HepG2 (cell line): ENCODE results near the gene THEM5. TPM values are rescaled to one million over a fixed set of nuclear protein-coding genes. Genes with fewer than 3 reads are reported as not detected.
A peak's percentile ranks its signal among the peaks of the same experiment; 100 is the strongest.

Experiments
- ARID2 ChIP-seq: sonication (generic); formaldehyde crosslinking; IDR thresholded peaks from 2 replicates; pipeline ENCODE4 v1.8.1; 2022; ENCODE audit warnings: mild to moderate bottlenecking, missing genetic modification reagents, borderline replicate concordance
- EHMT2 ChIP-seq: fragments of 200-600 bp; sonication (generic); IDR thresholded peaks from 2 replicates; pipeline ENCODE4 v1.7.0; 2017; ENCODE audit warnings: antibody characterized with exemption, low read depth, low read length, borderline replicate concordance
- EP300 ChIP-seq, 3 experiments: sonication (generic) in 1 of 3; formaldehyde crosslinking in 1 of 3; IDR thresholded peaks; 2 replicates each; pipeline versions ENCODE4 v1.5.1 to v1.6.1; 2011 to 2020; ENCODE audit warnings: low read depth in 2 of 3, low read length in 2 of 3, borderline replicate concordance in 1 of 3, improper control_type of control experiment in 1 of 3, mild to moderate bottlenecking in 1 of 3, missing genetic modification reagents in 1 of 3, moderate library complexity in 1 of 3
- GABPB1 ChIP-seq: IDR thresholded peaks from 2 replicates; pipeline ENCODE4 v1.6.1; 2016; ENCODE audit warnings: mild to moderate bottlenecking, missing genetic modification reagents, moderate library complexity, missing compliant biosample characterization
- HNF4A ChIP-seq: sonication (generic); formaldehyde crosslinking; IDR thresholded peaks from 2 replicates; pipeline ENCODE4 v1.4.0; 2020; ENCODE audit warnings: missing genetic modification reagents
- HNRNPUL1 ChIP-seq: fragments of 200-400 bp; formaldehyde crosslinking; IDR thresholded peaks from 2 replicates; pipeline ENCODE4 v1.6.1; 2017; ENCODE audit warnings: low read depth, mild to moderate bottlenecking, low read length, moderate library complexity
- KLF11 ChIP-seq: IDR thresholded peaks from 2 replicates; pipeline ENCODE4 v1.6.1; 2016; ENCODE audit warnings: missing compliant biosample characterization
- KLF13 ChIP-seq: sonication (generic); formaldehyde crosslinking; IDR thresholded peaks from 2 replicates; pipeline ENCODE4 v1.4.0; 2020; ENCODE audit warnings: mild to moderate bottlenecking, missing genetic modification reagents
- MED13 ChIP-seq: sonication (generic); formaldehyde crosslinking; IDR thresholded peaks from 2 replicates; pipeline ENCODE4 v1.5.0; 2020; ENCODE audit warnings: missing genetic modification reagents
- MZF1 ChIP-seq: sonication (generic); formaldehyde crosslinking; IDR thresholded peaks from 2 replicates; pipeline ENCODE4 v1.8.1; 2023; ENCODE audit warnings: mild to moderate bottlenecking, missing genetic modification reagents, borderline replicate concordance
- SCMH1 ChIP-seq: sonication (generic); formaldehyde crosslinking; IDR thresholded peaks from 2 replicates; pipeline ENCODE4 v1.9.0; 2021; ENCODE audit warnings: missing genetic modification reagents, mild to moderate bottlenecking, borderline replicate concordance
- SRSF9 ChIP-seq: fragments of 200-400 bp; formaldehyde crosslinking; IDR thresholded peaks from 2 replicates; pipeline ENCODE4 v1.6.1; 2018; ENCODE audit warnings: borderline replicate concordance, mild to moderate bottlenecking, low read depth, low read length; ENCODE audit not compliant: insufficient read depth, poor library complexity, severe bottlenecking
- TBX2 ChIP-seq: sonication (generic); formaldehyde crosslinking; IDR thresholded peaks from 2 replicates; pipeline ENCODE4 v1.5.0; 2020; ENCODE audit warnings: missing genetic modification reagents, mild to moderate bottlenecking, borderline replicate concordance
- ZBTB20 ChIP-seq: sonication (generic); formaldehyde crosslinking; IDR thresholded peaks from 2 replicates; pipeline ENCODE4 v1.8.1; 2023; ENCODE audit warnings: missing genetic modification reagents, low read depth, mild to moderate bottlenecking, borderline replicate concordance
- ZBTB7A ChIP-seq: sonication (generic); formaldehyde crosslinking; IDR thresholded peaks from 2 replicates; pipeline ENCODE4 v1.8.0; 2022; ENCODE audit warnings: mild to moderate bottlenecking, missing genetic modification reagents
- ZNF138 ChIP-seq: sonication (generic); formaldehyde crosslinking; IDR thresholded peaks from 2 replicates; pipeline ENCODE4 v1.5.0; 2020; ENCODE audit warnings: mild to moderate bottlenecking, low read depth, missing genetic modification reagents
- ZNF263 ChIP-seq: sonication (generic); formaldehyde crosslinking; IDR thresholded peaks from 2 replicates; pipeline ENCODE4 v1.4.0; 2020; ENCODE audit warnings: missing genetic modification reagents
- ZNF430 ChIP-seq: sonication (generic); formaldehyde crosslinking; IDR thresholded peaks from 2 replicates; pipeline ENCODE4 v1.9.0; 2021; ENCODE audit warnings: mild to moderate bottlenecking, missing genetic modification reagents
- polyA plus RNA-seq, 8 experiments: library from polyadenylated mRNA; depleted of rRNA in 3 of 8; stranded (reverse) in 7 of 8; unstranded in 1 of 8; fragments of >200 nt; fragmentation: Illumina TruSeq in 4 of 8; extraction: Trizol in 4 of 8; gene quantifications; 2 replicates each; pipeline versions ENCODE4 v1.2.1 to v1.2.3, GENCODE V29; 2011 to 2016; ENCODE audit warnings: low read depth in 4 of 8, missing spikeins in 1 of 8, mixed read lengths in 1 of 8; ENCODE audit not compliant: insufficient read depth in 1 of 8
- total RNA-seq, 5 experiments: library from RNA; depleted of rRNA; stranded (reverse); fragments of >200 nt; fragmentation: Illumina TruSeq; extraction: Trizol; gene quantifications; 2 replicates each; pipeline ENCODE4 v1.2.3, GENCODE V29; 2016; ENCODE audit warnings: low read depth in 1 of 5
- TF ChIP-seq, protein P1 (sequence below): sonication (generic); formaldehyde crosslinking; IDR thresholded peaks from 2 replicates; pipeline ENCODE4 v1.5.1; 2020; ENCODE audit warnings: missing genetic modification reagents, mild to moderate bottlenecking, borderline replicate concordance
- TF ChIP-seq, protein P2 (sequence below): sonication (generic); formaldehyde crosslinking; IDR thresholded peaks from 2 replicates; pipeline ENCODE4 v1.4.0; 2020; ENCODE audit warnings: missing genetic modification reagents
- TF ChIP-seq, protein P3 (sequence below): sonication (generic); formaldehyde crosslinking; IDR thresholded peaks from 2 replicates; pipeline ENCODE4 v1.5.1; 2020; ENCODE audit warnings: mild to moderate bottlenecking, missing genetic modification reagents, moderate library complexity
- TF ChIP-seq, protein P4 (sequence below): sonication (generic); formaldehyde crosslinking; IDR thresholded peaks from 2 replicates; pipeline ENCODE4 v1.4.0; 2020; ENCODE audit warnings: mild to moderate bottlenecking, missing genetic modification reagents
- TF ChIP-seq, protein P5 (sequence below): sonication (generic); formaldehyde crosslinking; IDR thresholded peaks from 2 replicates; pipeline ENCODE4 v1.4.0; 2020; ENCODE audit warnings: mild to moderate bottlenecking, missing genetic modification reagents

The THEM5 gene
- total and polyA plus RNA-seq, 2 of the 13 experiments (the other 11 are each of a cell fraction or from before 2014, with no cell fraction given), result not detected

DNA sequence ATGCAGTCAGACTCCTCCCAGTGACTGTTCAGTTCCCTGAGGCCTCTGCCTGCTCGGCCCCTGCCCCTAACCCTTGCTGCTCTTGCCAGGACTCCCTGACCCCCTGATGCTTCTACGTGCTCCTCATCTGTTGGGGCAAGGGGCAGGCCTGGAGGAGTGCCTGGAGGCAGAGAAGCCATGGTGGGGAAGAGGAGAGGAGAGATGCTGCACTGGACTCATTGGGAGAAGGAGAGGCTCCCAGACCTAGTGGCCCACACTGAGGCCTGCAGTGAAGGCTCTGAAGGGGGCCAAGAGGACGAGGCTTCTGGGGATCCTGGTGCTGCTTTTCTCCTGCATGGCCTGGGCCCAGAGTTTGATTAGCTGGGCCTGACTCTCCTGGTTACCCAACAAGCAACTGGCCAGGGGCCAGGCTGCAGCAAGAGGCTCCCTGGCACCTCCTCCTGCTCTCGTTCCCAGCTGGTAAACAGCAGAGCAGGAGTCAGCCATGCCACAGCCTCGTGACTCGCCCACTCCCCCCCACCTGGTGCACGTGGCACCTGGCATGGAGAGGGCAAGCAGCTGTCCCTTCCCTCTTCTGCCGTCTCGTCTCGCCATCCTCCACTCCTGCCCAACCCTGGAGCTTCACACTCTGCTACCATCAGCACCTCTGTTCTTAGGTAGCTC, 21.1 kb downstream of the THEM5 start (continued):
- TF ChIP-seq ARID2 (CRISPR knock-in tag), result no peak
- TF ChIP-seq, protein P1, sequence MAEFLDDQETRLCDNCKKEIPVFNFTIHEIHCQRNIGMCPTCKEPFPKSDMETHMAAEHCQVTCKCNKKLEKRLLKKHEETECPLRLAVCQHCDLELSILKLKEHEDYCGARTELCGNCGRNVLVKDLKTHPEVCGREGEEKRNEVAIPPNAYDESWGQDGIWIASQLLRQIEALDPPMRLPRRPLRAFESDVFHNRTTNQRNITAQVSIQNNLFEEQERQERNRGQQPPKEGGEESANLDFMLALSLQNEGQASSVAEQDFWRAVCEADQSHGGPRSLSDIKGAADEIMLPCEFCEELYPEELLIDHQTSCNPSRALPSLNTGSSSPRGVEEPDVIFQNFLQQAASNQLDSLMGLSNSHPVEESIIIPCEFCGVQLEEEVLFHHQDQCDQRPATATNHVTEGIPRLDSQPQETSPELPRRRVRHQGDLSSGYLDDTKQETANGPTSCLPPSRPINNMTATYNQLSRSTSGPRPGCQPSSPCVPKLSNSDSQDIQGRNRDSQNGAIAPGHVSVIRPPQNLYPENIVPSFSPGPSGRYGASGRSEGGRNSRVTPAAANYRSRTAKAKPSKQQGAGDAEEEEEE, result no peak
- no peak for TF ChIP-seq ZNF138
- TF ChIP-seq EHMT2, result no peak
- no peak for TF ChIP-seq SCMH1
- no peak for TF ChIP-seq MED13 (CRISPR knock-in tag)
- TF ChIP-seq KLF11 (CRISPR knock-in tag), result no peak
- TF ChIP-seq, protein P2, sequence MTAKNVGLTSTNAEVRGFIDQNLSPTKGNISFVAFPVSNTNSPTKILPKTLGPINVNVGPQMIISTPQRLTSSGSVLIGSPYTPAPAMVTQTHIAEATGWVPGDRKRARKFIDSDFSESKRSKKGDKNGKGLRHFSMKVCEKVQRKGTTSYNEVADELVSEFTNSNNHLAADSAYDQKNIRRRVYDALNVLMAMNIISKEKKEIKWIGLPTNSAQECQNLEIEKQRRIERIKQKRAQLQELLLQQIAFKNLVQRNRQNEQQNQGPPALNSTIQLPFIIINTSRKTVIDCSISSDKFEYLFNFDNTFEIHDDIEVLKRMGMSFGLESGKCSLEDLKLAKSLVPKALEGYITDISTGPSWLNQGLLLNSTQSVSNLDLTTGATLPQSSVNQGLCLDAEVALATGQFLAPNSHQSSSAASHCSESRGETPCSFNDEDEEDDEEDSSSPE (CRISPR knock-in tag), result no peak
- TF ChIP-seq, protein P3, sequence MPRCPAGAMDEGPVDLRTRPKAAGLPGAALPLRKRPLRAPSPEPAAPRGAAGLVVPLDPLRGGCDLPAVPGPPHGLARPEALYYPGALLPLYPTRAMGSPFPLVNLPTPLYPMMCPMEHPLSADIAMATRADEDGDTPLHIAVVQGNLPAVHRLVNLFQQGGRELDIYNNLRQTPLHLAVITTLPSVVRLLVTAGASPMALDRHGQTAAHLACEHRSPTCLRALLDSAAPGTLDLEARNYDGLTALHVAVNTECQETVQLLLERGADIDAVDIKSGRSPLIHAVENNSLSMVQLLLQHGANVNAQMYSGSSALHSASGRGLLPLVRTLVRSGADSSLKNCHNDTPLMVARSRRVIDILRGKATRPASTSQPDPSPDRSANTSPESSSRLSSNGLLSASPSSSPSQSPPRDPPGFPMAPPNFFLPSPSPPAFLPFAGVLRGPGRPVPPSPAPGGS (CRISPR knock-in tag), result no peak
- no peak for TF ChIP-seq MZF1
- TF ChIP-seq, protein P4, sequence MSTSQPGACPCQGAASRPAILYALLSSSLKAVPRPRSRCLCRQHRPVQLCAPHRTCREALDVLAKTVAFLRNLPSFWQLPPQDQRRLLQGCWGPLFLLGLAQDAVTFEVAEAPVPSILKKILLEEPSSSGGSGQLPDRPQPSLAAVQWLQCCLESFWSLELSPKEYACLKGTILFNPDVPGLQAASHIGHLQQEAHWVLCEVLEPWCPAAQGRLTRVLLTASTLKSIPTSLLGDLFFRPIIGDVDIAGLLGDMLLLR (CRISPR knock-in tag), result no peak
- no peak for TF ChIP-seq SRSF9
- no peak for TF ChIP-seq ZBTB7A (CRISPR knock-in tag)
- no peak; the same call in 1 of the 2 replicates for TF ChIP-seq TBX2 (CRISPR knock-in tag)
- peak; percentile 57; the same call in 1 of the 2 replicates for TF ChIP-seq GABPB1
- peak; percentile 39; the same call in 1 of the 2 replicates for TF ChIP-seq HNF4A
- TF ChIP-seq EP300 (IDR thresholded peaks at IDR 0.05; ENCODE audit: low read depth in 2 of 2, low read length in 2 of 2), result peak in 1 of 2 experiments; percentile 62; a peak in 2 of 4 replicates
- peak; percentile 84; the same call in 1 of the 2 replicates for TF ChIP-seq EP300 (CRISPR knock-in tag; IDR thresholded peaks at IDR 0.05; ENCODE audit: borderline replicate concordance)
- no peak for TF ChIP-seq ZBTB20
- TF ChIP-seq HNRNPUL1, result no peak
- TF ChIP-seq KLF13, result no peak
- TF ChIP-seq ZNF263 (CRISPR knock-in tag), result no peak; the same call in none of the 2 replicates
- TF ChIP-seq, protein P5, sequence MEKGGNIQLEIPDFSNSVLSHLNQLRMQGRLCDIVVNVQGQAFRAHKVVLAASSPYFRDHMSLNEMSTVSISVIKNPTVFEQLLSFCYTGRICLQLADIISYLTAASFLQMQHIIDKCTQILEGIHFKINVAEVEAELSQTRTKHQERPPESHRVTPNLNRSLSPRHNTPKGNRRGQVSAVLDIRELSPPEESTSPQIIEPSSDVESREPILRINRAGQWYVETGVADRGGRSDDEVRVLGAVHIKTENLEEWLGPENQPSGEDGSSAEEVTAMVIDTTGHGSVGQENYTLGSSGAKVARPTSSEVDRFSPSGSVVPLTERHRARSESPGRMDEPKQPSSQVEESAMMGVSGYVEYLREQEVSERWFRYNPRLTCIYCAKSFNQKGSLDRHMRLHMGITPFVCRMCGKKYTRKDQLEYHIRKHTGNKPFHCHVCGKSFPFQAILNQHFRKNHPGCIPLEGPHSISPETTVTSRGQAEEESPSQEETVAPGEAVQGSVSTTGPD (CRISPR knock-in tag), result no peak
- TF ChIP-seq ZNF430 (CRISPR knock-in tag), result no peak
